CD4-positive, alpha-beta T cell treated with Interferon gamma for 1 hour (primary cell): ENCODE data around the gene SARM1.
"Not testable (repeated sequence)": the region's sequence is repeated elsewhere in the genome, so short reads cannot be mapped to it uniquely, and the experiment has no call there.

Experiments used
- DNase-seq: peaks from one replicate; pipeline ENCODE4 v3.0.0-alpha.2; 2020

The SARM1 gene

DNA sequence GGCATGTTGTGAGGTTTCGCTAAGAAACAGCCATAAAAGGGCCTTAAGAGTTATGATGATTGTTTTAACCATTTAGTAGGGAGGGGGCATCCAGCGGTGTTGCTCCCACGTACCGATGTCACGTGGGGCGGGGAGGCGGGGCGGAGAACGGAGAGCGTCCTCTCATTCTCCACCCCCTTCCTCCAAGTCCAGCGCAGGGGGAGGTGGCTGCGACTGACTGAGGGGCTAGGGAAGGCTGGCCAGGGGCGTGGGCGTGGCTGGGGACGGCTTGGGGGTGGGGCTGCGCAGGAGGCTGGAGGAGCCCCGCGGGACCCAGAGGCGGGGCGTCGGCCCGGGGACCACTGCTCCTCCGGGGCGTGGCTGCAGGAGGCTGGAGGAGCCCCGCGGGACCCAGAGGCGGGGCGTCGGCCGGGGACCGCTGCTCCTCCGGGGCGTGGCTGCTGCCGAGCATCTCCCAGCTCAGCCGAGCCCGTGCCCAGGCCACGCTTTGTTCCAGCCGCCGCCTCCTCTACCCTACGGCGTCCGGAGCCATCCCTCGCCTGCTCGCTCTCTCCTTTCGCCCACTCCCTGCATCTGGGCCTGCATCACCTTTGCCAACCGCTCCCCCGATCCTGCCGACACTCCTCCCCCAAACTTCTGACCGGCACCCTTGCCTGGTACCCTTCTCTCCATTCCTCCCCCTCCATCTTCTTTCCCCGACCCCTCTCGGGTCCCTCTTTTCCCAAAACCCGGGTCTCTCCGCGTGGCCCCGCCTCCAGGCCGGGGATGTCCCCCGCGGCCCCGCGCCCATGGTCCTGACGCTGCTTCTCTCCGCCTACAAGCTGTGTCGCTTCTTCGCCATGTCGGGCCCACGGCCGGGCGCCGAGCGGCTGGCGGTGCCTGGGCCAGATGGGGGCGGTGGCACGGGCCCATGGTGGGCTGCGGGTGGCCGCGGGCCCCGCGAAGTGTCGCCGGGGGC, at the start of gene SARM1:
Gene SARM1 (plus strand): TSS at position 450 of the 958 bp plus-strand sequence. CDS start 339 bp downstream, at position 789.
- peak; percentile 88 for DNase-seq

DNA sequence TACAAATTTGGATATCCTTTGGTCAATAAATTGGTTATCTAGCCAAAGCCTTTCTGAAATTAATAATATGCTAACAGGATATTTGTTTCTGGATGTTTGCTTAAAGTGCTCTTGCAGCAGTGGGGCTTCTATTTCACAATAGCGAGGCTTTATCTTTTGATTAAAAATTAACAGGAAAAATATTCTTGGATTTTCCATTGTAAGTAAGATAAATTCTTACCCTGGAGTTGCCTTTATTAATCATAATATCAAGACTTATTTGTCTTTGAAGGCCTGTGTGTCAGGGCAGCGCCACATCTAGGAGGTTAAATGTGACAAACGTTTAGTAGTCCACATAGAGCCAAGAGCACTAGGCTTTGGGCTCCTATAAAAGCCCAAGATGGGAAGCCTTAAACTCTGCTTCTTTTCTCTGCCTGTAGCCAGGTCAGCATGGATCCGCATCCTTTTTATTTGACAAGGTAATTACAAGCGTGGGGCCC, 47.2 kb upstream of the SARM1 start:
- DNase-seq = no peak

DNA sequence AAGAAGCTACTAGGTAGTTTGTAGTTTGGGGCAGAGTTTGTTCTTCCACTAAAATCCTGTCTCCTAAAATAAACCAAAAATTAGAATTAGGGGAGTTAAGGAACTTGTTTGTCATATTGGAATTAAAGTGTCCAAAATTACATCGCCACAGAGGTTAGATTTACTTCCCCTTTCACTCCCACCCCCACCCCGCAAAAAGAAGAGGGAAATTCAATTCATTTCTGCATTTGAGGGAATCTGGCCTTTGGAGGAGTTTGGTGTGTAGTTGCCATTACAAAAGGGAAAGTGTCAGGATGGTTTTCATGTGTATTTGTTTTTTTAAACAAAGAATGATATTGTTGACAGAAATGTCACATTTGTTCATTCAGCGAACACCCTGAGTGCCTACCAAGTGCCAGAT, 46.7 kb upstream of the SARM1 start:
- DNase-seq = no peak

DNA sequence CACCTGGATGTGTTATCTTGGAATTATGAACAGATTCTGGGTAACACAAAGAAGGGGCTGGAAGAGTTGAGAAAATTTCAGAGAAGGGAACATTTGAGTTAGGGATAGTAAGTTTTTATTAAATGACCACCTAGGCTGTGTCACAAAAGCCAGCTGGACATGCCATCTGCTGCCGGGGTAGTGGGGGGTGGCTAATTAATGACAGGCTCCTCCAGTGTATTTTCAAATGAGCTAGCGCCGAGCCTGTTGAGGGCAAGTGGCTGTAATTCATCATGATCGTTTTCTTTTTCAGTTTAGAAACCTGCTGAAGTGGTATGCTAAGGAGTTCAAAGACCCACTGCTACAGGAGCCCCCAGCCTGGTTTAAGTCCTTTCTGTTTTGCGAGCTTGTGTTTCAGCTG, 46.3 kb upstream of the SARM1 start:
- DNase-seq = no peak

DNA sequence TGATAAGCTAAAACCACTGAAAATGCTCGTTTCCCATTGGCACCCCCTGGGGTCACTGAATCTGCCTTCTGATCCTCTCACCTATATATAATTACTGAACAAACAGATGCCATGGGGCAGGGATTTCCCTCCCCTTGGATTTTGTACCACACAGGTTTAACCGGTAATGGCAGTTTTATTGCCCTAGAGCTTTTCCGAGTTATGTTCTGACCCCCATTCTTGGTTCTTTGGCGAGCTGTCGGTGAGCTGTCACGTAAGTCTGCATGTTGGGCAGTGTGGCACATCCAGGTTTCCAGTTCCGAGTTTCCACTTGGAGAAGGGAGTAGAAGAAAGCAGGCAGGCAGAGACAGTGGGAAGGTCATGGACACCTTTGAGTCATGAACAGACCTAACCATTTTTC, 45.4 kb upstream of the SARM1 start:
- no peak for DNase-seq

DNA sequence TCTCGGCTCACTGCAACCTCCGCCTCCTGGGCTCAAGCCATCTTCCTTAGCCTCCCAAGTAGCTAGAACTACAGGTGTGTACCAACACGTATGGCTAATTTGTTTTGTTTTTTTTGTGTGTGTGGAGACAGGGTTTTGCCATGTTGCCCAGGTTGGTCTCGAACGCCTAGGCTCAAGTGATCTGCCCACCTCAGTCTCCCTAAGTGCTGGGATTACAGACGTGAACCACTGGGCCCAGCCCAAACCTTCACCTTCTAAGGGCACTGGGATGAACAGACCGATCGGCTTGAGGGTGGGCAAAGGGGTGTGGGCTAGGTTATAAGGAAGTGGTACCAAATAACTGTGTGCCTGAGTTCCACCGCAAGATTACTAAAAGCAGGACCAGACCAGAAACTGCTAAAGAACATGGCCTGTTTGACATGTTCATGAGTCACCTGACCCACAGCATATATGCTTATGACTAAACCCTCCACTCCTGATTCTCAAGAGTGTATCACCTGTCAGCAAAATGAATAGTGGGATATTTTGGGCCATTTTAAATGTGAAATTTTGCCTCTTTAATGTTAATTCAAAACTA, 44.4 kb upstream of the SARM1 start:
- DNase-seq = no peak

DNA sequence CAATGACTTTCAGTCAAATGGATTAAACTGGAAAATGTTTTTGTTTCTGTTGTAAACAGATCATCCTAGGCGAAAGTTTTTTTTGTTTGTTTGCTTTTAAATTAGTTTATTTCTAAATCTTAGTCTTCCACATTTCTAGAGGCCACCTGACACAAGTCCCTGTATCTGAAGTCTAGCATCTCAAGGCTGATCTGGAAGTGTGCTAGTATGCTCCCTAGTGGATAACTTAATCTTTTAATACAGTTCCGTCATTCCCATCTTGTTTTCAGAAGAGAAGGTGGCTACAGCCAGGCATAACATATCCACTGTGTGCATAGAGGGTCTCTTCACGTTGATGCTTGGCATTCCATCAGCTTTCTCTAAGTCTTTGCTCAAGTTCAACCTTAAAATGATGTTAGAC, 43.8 kb upstream of the SARM1 start:
- DNase-seq = no peak

DNA sequence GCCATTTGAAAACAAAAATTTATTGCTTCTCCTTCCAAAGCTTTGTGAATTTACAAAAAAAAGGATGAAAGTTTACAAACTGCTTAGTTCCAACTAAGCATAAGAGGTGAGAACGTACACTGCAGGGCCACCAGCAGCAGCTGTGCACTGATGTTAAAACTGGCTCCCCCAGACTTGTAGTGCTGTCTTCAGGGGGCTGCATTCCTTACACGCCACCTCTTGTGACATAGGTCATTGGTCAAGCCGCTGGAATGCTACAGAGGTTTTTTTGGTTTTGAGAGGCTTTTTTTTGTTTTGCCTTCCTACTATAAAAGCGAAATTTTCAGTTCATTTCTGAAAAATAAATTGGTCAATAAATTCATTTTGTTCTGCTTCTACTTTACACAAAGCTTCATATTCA, 43.2 kb upstream of the SARM1 start:
- no peak for DNase-seq

DNA sequence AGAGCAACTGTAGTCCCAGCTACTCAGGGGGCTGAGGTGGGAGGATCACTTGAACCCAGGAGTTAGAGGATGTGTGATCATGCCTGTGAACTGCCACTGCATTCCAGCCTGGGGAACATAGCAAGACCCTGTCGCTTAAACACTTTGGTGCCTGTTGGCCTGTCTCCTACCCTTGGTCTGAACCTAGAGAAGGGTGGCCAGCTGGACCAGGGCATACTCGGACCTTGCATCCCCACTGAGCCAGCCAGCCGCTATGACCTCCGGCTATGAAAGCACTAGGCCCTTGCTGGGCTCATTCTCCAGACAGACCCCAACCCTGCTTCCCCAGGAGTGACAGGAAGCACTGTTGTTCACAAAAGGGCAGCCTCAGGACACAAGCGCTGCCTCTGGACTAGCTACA, 40.8 kb upstream of the SARM1 start:
- DNase-seq = no peak

DNA sequence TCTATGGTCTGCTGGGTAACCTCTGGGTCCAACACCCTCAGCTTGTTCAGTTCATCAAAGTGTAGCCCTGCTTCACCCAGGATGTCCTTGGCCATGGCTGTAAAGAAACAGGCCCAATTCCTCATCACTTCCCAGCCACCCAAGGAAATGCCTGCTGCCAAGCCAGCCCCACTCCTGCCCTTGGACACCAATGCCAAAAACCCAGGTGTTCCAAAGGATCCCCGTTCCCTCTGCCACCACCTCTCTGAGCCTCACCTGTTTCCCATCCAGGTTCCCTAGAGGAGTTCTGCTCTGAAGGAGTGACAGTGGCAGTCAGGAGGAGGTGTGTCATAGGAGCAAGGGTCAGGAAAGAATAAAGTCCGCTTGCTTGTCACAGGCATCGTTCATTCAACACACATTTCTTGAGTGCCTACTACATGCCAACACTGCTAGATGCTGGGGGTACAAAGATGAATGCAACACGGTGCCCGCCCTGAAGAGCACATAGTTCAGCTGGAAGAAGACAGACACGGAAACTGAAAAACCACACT, 39.5 kb upstream of the SARM1 start:
- no peak for DNase-seq

DNA sequence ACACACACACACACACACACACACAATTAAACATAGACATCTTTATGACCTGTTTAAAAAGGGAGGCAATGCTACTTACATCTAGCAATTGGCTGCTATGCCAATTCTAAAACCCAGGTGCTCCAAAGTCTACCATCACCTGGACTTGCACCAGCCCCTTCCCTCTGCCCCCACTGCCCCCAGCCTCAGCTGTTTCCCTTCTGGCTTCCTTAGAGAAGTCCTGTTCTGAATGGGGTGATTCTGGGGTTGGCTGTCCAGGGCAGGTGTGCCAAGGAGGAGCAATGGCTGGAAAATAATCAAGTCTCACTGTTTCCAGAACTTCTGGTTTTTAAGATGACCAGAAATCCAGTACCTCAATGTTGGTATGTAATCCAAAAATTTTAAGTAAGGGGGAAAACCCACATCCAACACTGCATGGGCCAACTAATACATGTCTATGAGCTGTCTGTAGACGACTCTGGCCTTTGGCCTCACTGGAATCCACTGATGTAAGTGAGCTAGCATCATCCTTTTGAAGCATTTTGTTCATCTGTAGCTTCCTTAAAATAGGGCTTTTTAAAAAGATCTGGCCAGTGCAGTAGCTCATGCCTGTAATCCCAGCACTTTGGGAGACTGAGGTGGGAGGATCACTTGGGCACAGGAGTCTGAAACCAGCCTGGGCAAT, 38.3 kb upstream of the SARM1 start:
- DNase-seq = no peak

DNA sequence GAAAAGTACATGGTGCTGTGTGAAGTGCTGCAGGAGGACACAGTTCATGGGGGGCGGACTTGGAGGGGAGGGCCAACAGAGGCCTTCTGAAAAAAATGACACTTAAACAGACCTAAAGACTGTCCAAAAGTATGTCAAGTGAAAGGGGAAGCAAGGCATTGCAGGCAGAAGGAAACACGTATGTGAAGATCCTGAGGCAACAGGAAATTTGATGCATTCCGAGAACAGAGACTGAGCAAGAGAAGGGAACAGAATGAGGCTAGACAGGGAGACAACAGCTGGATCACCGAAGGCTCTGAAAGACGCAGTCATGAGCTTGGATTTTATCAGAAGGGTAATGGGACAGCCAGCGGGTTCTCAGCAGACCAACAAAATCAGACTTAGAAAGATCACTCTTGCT, 37.3 kb upstream of the SARM1 start:
- peak; percentile 14 for DNase-seq

DNA sequence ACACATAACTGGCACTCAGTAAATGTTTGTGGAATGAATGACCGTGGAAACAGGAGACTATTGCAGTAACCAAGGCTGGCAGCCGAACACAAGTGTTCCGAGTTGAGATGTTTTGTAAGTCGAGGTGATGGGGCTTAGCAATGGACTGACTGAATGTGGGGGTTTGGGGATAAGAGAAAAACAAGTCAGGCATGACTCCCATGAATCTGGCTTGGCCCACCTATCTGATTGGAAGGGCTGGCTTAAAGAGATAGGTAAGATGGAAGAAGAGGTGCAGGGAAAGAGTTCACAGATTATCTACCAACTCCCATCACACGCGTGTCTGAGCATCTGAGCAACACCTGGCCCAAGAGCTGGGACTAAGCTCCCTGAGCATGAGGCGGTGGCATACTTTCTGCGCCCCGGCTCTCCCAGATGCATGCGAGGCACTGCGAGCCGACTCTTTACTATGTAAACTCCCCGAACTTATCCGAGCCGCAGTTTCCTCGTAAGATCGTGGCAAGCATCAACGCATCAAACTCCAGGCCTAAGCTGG, 36.8 kb upstream of the SARM1 start:
- DNase-seq = no peak

DNA sequence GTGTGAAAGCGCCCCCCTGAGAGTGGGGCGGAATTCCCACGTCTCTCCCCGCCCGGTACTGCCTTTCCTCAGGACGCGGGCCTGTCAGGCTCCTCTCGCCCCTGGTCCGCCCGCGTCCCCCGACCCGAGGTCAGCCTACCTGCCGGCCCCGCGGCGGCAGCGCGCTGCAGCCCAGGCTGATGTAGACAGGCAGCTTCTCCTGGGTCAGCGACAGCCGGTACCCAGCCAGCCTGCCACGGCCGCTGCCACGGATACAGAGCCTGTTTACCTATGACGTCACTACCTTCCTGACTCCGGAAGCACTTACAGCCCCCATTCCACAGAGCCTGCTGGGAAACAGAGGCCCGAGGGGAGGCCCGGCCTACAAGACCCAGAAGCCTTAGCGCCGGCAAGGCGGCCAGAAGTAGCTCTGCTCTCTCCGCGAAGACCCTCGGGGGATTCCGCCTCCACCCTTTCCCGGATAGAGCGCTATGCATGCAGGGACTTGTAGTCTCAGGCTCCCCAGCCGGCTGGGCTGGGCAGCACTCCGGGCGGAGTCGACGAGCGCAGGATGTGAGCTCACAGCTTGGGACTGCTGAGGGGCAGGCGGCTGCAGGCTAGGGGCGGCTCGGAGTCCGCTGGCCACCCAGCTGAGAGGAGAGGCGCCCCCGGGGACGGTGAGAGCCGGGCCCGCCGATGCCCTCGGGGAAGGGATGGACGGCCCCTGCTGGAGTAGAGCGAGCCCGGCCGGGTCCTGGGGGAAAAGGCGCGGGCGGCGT, 36.1 kb upstream of the SARM1 start, which contains the start of the genes IFT20 and TNFAIP1:
Gene IFT20 (minus strand): TSS at position 272 of the 758 bp plus-strand sequence. CDS start 3,487 bp downstream, outside the sequence.
Gene TNFAIP1 (plus strand): TSS at position 561 of the 758 bp plus-strand sequence. CDS start 3,761 bp downstream, outside the sequence.
- peak; percentile 100 for DNase-seq

DNA sequence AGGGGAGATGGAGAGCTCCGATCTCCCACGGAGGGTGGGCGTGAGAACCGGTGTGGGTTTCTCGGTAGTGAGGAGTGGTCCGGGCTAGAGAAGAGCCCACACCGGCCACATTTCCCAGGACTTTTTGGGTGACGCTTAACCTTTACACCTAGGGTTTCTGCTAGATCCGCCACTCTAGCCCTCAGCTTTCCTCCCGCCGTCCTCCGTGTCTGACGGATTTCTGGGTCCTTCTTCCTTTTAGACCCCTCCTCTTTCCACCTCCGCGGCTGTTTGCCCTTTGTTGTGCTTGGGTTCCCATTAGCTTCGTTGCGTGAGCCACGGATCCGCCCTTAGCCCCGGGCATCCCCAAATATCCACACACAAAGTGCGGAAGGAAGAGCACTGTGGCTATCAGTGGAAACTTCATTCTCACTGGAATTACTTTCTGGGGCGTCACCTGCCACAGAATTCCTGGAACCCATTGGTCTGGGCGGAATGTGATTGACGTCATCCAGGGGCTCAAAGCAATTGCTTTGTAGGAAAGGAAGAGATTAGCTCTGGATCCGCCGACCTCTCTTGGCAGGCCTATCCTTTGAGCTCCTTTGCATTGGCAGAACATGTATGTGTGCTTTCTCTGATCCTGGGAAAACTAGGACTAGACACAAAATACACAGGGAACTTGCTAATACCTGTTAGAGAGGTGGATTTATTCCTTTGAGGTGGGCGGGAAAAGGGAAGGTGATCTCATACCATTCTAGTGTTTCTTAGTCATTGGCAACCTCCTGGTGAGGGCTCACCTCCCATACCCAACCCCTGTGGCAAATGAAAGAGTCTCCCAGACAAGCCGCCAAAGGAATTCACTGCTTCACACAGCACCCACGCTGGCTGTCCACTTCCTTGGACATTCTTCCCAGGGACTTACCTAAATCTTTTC, 35.3 kb upstream of the SARM1 start:
- DNase-seq = peak; percentile 9

DNA sequence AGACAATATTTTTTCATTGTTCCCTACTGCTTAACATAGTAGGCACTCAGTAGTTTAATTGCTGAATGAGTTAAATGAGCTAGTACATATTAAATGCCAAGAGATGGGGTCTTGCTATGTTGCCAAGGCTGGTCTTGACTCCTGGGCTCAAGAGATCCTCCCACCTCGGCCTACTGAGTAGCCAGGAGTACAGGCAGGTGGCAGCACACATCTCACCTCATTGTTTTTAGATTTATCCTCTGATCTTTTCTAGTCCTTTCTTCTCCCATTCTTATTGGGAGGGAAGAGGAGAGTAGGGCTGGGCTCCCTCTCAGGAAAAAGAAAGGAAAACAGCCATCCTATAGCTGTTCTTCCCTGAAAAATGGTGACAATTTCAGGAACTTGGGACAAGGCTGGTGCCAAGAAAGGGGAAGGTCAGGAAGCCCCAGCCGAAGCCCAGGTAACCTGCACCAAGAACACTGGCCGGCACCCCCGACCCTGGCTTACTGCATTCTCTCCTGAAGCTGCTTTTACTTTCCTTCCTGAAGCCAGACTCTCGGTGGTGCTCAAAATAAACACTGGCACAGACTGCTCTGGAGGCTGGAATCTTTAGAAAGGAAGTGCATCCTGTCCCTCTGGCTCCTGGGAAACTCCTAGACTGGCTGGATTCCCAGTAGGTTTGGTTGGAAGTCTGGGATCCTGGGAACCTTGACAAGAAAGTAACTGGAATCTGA, 33.3 kb upstream of the SARM1 start:
- DNase-seq = no peak

DNA sequence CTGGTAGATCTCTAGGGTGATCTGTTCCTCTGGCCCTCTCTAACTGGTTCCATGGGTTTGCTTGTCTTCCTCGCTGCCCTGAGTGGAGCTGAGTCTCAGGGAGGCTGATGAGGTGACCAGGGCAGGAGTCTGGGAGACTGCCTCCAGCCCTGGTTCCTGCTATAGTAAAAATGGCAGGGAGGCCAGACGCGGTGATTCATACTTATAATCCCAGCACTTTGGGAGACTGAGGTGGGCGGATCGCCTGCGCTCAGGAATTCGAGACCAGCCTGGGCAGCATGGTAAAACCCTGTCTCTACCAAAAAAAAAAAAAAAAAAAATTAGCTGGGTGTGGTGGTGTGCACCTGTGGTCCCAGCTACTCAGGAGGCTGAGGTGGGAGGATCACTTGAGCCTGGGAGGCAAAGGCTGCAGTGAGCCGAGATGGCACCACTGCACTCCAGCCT, 32.7 kb upstream of the SARM1 start:
- not testable (repeated sequence) for DNase-seq

DNA sequence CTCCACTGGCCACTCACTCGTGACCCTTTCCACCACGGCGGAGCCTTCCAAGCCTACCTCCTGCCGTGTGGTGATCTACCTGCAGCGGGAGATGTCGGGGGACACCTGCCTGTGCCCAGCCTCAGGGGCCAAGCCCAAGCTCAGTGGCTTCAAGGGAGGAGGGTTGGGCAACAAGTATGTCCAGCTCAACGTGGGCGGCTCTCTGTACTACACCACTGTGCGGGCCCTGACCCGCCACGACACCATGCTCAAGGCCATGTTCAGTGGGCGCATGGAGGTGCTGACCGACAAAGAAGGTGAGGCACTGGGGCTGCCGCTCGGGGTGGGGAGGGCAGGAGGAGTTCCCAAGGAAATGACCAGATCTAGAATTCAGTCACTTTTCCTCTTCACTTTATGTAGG, 32.1 kb upstream of the SARM1 start:
- DNase-seq = no peak

DNA sequence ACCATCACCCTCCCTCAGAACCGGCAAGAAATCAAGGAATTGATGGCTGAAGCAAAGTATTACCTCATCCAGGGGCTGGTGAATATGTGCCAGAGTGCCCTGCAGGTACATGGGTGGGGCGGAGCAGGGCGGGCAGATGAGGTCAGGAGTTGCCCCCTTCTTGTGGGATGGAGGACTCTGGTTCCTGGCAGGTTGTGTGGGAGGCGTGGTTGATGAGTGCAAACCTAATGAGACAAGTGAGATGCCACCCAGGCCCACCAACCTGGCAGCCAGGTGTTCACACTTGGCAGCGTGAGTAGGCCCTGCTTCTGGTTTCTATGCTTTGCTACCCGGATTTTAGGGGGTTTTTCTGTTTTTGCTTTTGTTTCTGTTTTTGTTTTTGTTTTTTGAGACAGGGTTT, 31.1 kb upstream of the SARM1 start:
- no peak for DNase-seq

DNA sequence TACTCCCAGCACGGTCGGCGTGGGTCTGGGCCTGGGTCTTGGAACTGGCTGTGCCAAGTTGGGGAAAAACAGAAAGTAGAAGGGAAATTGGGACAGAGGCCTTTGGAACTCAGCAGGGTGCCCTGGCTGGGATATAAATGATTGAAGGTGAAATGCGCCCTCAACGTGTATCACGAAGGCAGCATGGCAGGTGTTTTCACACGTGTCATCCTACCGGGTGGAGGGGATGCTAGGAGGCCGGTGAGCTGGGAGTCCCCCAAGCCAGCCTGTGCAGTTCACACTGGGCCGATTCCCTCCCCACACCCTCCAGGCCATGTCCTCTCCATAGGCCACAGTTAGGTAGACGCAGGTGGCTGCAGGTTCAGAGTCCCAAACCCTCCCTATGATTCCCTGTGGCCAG, 30.0 kb upstream of the SARM1 start:
- DNase-seq = no peak
